ENCODE measurements around the gene ZFP69B.

ZFP69B gene

GRCh38 chr1:40449684-40450494 lies at the start of gene ZFP69B:
ZFP69B (plus strand) TSS chr1:40450476; CDS start chr1:40450962, 486 bp downstream.
- no peaks in the 10 kb centered on the region for H3K27me3 ChIP-seq (ENCODE audit: control insufficient read depth, insufficient read depth, low read length)
- peak within 1 kb of the TSS; percentile 74 for H3K9ac ChIP-seq (ENCODE audit: low read depth, low read length)
- H3K9me3 ChIP-seq (ENCODE audit: control insufficient read depth, insufficient read depth, low read length): peaks cover 14% of the 10 kb centered on the region
- peaks cover 7% of the 10 kb centered on the region; the same call in 1 of the 2 replicates for H3K4me1 ChIP-seq (ENCODE audit: control insufficient read depth, insufficient read depth, low read length)
- peak within 1 kb of the TSS; percentile 77 for H3K4me3 ChIP-seq (ENCODE audit: low read depth, low read length)
- 0 out of 2 replicates have a peak, but pooled peaks cover 5% of the 10 kb centered on the region for H3K36me3 ChIP-seq (ENCODE audit: control insufficient read depth, insufficient read depth, low read length)
- peak within 1 kb of the TSS; percentile 84 for H3K27ac ChIP-seq (ENCODE audit: low read depth, low read length)

GRCh38 chr1:40401473-40402201 lies 48.6 kb upstream of the ZFP69B start:
- no peak overlapping the region for H3K9ac ChIP-seq (ENCODE audit: low read depth, low read length)
- no peak overlapping the region for H3K4me3 ChIP-seq (ENCODE audit: low read depth, low read length)
- H3K27me3 ChIP-seq (ENCODE audit: control insufficient read depth, insufficient read depth, low read length): no peaks in the 10 kb centered on the region
- H3K27ac ChIP-seq (ENCODE audit: low read depth, low read length): no peak overlapping the region
- H3K9me3 ChIP-seq (ENCODE audit: control insufficient read depth, insufficient read depth, low read length): no peaks in the 10 kb centered on the region
- H3K4me1 ChIP-seq (ENCODE audit: control insufficient read depth, insufficient read depth, low read length): no peaks in the 10 kb centered on the region
- no peaks in the 10 kb centered on the region for H3K36me3 ChIP-seq (ENCODE audit: control insufficient read depth, insufficient read depth, low read length)

- H3K27ac ChIP-seq (ENCODE audit: low read depth, low read length): no peak overlapping the region
Measured at GRCh38 chr1:40404670-40405462, 45.4 kb upstream of the ZFP69B start.

GRCh38 chr1:40405812-40406211 lies 44.5 kb upstream of the ZFP69B start:
- Histone ChIP-seq H3K4me3 (ENCODE audit: low read depth, low read length) (no peak overlapping the region), H3K27me3 (ENCODE audit: control insufficient read depth, insufficient read depth, low read length) (no peaks in the 10 kb centered on the region), H3K9ac (ENCODE audit: low read depth, low read length) (no peak overlapping the region), H3K9me3 (ENCODE audit: control insufficient read depth, insufficient read depth, low read length) (no peaks in the 10 kb centered on the region), H3K4me1 (ENCODE audit: control insufficient read depth, insufficient read depth, low read length) (peaks cover 8% of the 10 kb centered on the region), H3K36me3 (ENCODE audit: control insufficient read depth, insufficient read depth, low read length) (no peaks in the 10 kb centered on the region), H3K27ac (ENCODE audit: low read depth, low read length) (no peak overlapping the region)

More at GRCh38 chr1:40404670-40405462, 45.4 kb upstream of the ZFP69B start:
- Histone ChIP-seq H3K9ac (ENCODE audit: low read depth, low read length) (no peak overlapping the region), H3K4me3 (ENCODE audit: low read depth, low read length) (no peak overlapping the region), H3K36me3 (ENCODE audit: control insufficient read depth, insufficient read depth, low read length) (no peaks in the 10 kb centered on the region), H3K27me3 (ENCODE audit: control insufficient read depth, insufficient read depth, low read length) (no peaks in the 10 kb centered on the region), H3K9me3 (ENCODE audit: control insufficient read depth, insufficient read depth, low read length) (no peaks in the 10 kb centered on the region), H3K4me1 (ENCODE audit: control insufficient read depth, insufficient read depth, low read length) (peaks cover 8% of the 10 kb centered on the region)

DNA sequence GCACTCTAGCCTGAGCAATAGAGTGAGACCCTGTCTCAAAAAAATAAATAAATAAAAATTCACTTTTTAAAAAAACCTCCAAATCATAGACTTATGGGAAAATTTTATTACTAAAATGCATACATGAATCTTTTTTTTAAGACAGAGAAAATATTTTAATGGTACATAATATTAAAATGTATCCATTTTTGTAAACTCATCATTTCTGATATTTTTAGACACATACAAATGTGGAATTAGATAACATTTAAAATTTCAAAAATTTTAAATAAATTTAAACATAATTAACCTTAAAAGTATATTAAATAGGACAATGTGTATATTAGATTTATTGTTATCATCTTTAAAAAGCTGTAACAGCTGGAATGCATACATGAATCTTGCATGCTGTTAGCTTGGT lies 42.8 kb upstream of the ZFP69B start:
- Histone ChIP-seq H3K9me3 (ENCODE audit: control insufficient read depth, insufficient read depth, low read length) (no peaks in the 10 kb centered on the region), H3K4me3 (ENCODE audit: low read depth, low read length) (no peak overlapping the region), H3K27me3 (ENCODE audit: control insufficient read depth, insufficient read depth, low read length) (no peaks in the 10 kb centered on the region), H3K27ac (ENCODE audit: low read depth, low read length) (no peak overlapping the region), H3K9ac (ENCODE audit: low read depth, low read length) (no peak overlapping the region), H3K4me1 (ENCODE audit: control insufficient read depth, insufficient read depth, low read length) (peaks cover 8% of the 10 kb centered on the region), H3K36me3 (ENCODE audit: control insufficient read depth, insufficient read depth, low read length) (no peaks in the 10 kb centered on the region)

DNA sequence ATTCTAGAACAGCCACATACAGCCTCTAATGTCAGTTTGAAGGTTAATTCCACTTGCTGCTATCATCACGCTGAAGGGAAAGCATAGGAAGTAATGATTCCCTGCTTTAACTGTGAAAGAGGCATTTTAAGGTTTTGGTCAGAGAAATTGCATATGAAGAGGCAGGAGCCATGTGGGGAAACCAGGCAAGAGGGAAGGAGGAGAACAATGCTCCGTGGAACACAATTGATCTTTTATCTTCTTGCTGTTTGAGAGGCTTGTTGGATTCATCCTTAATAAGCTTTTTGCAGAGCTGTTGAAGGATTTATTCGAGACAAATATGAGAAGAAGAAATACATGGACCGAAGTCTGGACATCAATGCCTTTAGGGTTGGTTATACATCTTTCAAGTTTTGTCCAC lies 40.8 kb upstream of the ZFP69B start:
- peaks cover 8% of the 10 kb centered on the region for H3K4me1 ChIP-seq (ENCODE audit: control insufficient read depth, insufficient read depth, low read length)
- H3K27ac ChIP-seq (ENCODE audit: low read depth, low read length): peak overlapping the region; percentile 9

DNA sequence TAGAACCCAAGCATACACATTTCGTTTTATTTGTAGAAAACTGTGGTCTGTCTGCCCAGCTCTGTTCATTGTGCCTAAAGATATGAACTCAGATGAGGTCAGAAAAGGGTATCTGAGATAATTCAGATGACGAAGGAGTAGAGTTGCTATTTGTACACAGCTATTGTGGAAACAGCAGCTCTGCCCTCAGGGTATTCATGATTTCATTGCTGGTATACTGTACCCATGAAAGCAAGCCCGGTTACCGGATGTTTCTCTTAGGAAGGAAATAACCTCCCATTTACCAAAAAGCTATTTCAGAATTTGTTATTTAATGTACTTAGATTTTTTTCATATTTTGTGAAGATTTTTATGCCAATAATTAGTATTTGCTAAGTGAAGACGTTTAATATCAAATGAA lies 39.0 kb upstream of the ZFP69B start:
- H3K27me3 ChIP-seq (ENCODE audit: control insufficient read depth, insufficient read depth, low read length): no peaks in the 10 kb centered on the region
- H3K4me1 ChIP-seq (ENCODE audit: control insufficient read depth, insufficient read depth, low read length): peaks cover 8% of the 10 kb centered on the region
- H3K9me3 ChIP-seq (ENCODE audit: control insufficient read depth, insufficient read depth, low read length): no peaks in the 10 kb centered on the region
- H3K9ac ChIP-seq (ENCODE audit: low read depth, low read length): no peak overlapping the region
- H3K36me3 ChIP-seq (ENCODE audit: control insufficient read depth, insufficient read depth, low read length): peaks cover 3% of the 10 kb centered on the region; the same call in 1 of the 2 replicates
- no peak overlapping the region for H3K4me3 ChIP-seq (ENCODE audit: low read depth, low read length)
- H3K27ac ChIP-seq (ENCODE audit: low read depth, low read length): no peak overlapping the region

More for the DNA sequence above, 40.8 kb upstream of the ZFP69B start:
- H3K9ac ChIP-seq (ENCODE audit: low read depth, low read length): no peak overlapping the region; the same call in 1 of the 2 replicates
- H3K27me3 ChIP-seq (ENCODE audit: control insufficient read depth, insufficient read depth, low read length): no peaks in the 10 kb centered on the region
- no peak overlapping the region for H3K4me3 ChIP-seq (ENCODE audit: low read depth, low read length)
- no peaks in the 10 kb centered on the region for H3K9me3 ChIP-seq (ENCODE audit: control insufficient read depth, insufficient read depth, low read length)
- H3K36me3 ChIP-seq (ENCODE audit: control insufficient read depth, insufficient read depth, low read length): no peaks in the 10 kb centered on the region

GRCh38 chr1:40411843-40412242 lies 38.4 kb upstream of the ZFP69B start:
- Histone ChIP-seq H3K9ac (ENCODE audit: low read depth, low read length) (no peak overlapping the region), H3K4me3 (ENCODE audit: low read depth, low read length) (no peak overlapping the region), H3K36me3 (ENCODE audit: control insufficient read depth, insufficient read depth, low read length) (peaks cover 6% of the 10 kb centered on the region; the same call in 1 of the 2 replicates), H3K9me3 (ENCODE audit: control insufficient read depth, insufficient read depth, low read length) (no peaks in the 10 kb centered on the region), H3K27ac (ENCODE audit: low read depth, low read length) (no peak overlapping the region), H3K4me1 (ENCODE audit: control insufficient read depth, insufficient read depth, low read length) (peaks cover 8% of the 10 kb centered on the region), H3K27me3 (ENCODE audit: control insufficient read depth, insufficient read depth, low read length) (no peaks in the 10 kb centered on the region)

DNA sequence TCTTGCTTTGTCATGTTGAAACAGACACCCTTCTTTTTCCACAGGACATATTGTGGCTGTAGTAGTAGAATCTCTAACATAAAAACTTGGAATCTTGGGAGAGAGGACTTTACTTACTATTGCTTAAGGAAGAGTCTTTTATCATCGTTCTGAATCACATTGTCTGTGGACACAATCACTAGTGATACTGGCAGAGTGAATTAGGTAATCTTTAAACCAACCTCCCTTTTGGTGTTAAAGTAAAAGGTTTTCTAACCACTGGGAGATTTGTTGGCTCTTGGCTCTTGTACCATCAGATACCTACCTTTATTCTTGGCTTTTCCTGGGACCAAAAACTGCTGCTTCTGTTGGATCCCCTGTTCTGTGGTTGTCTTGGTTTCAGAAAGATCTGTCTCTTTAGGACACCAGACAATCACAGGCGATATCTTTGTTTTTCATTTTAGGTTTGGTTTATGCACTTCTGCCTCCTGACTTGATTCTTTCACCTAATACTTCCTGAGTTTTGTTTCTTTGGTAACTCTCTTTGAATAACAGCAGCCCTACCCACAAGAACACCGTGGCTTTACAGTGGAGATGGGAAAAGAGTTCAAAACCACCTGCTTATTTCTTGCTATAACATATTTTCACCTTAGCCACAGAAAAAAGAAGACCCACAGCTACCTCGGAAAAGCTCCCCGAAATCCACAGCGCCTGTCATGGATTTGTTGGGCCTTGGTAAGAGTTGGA lies 36.6 kb upstream of the ZFP69B start:
- Histone ChIP-seq H3K27ac (ENCODE audit: low read depth, low read length) (no peak overlapping the region), H3K9ac (ENCODE audit: low read depth, low read length) (no peak overlapping the region), H3K4me3 (ENCODE audit: low read depth, low read length) (no peak overlapping the region), H3K27me3 (ENCODE audit: control insufficient read depth, insufficient read depth, low read length) (no peaks in the 10 kb centered on the region), H3K36me3 (ENCODE audit: control insufficient read depth, insufficient read depth, low read length) (peaks cover 8% of the 10 kb centered on the region; the same call in 1 of the 2 replicates), H3K4me1 (ENCODE audit: control insufficient read depth, insufficient read depth, low read length) (peaks cover 8% of the 10 kb centered on the region), H3K9me3 (ENCODE audit: control insufficient read depth, insufficient read depth, low read length) (no peaks in the 10 kb centered on the region)

- Histone ChIP-seq H3K4me1 (ENCODE audit: control insufficient read depth, insufficient read depth, low read length) (peaks cover 4% of the 10 kb centered on the region), H3K27me3 (ENCODE audit: control insufficient read depth, insufficient read depth, low read length) (no peaks in the 10 kb centered on the region), H3K9me3 (ENCODE audit: control insufficient read depth, insufficient read depth, low read length) (no peaks in the 10 kb centered on the region), H3K9ac (ENCODE audit: low read depth, low read length) (no peak overlapping the region), H3K4me3 (ENCODE audit: low read depth, low read length) (no peak overlapping the region), H3K36me3 (ENCODE audit: control insufficient read depth, insufficient read depth, low read length) (peaks cover 8% of the 10 kb centered on the region; the same call in 1 of the 2 replicates), H3K27ac (ENCODE audit: low read depth, low read length) (no peak overlapping the region)
Measured at GRCh38 chr1:40414331-40414730, 35.9 kb upstream of the ZFP69B start.

Data from HUES48 (cell line).